ENCODE results near the gene STX1A.
A peak's percentile ranks its signal among the peaks of the same experiment; 100 is the strongest.

Gene STX1A

DNA sequence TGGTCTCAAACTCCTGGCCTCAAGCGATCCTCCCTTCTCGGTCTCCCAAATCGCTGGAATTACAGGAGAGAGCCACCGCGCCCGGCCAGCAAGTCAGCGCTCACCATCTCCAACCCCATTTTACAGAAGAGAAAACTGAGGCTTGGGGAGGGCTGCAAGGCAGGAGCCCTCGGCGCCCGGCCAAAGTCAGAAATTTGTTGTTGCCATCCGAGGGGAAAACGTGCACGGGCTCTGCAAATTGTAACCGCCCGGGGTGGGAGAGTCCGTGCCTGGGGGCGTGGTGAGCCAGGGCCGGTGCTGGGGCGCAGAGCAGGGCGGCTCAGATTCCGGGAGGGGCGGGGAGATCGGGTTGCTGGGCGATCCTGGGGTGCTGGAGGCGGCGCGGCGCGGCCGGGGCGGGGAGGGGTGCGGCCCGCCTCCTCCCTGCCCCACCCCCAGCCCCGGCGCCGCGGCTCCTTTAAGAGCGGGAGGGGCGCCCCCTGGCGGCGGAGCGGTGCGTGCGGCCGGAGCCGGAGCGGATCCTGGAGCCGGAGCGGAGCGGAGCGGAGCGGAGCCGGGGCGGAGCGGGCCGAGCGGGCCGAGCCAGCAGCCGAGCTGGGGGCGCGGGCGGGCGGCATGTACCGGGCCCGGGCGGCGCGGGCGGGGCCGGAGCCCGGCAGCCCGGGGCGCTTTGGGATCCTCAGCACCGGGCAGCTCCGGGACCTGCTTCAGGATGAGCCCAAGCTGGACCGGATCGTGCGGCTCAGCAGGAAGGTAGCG lies 51.9 kb downstream of the STX1A start, which contains the start of gene VPS37D (continued):
- TF ChIP-seq, protein P1, sequence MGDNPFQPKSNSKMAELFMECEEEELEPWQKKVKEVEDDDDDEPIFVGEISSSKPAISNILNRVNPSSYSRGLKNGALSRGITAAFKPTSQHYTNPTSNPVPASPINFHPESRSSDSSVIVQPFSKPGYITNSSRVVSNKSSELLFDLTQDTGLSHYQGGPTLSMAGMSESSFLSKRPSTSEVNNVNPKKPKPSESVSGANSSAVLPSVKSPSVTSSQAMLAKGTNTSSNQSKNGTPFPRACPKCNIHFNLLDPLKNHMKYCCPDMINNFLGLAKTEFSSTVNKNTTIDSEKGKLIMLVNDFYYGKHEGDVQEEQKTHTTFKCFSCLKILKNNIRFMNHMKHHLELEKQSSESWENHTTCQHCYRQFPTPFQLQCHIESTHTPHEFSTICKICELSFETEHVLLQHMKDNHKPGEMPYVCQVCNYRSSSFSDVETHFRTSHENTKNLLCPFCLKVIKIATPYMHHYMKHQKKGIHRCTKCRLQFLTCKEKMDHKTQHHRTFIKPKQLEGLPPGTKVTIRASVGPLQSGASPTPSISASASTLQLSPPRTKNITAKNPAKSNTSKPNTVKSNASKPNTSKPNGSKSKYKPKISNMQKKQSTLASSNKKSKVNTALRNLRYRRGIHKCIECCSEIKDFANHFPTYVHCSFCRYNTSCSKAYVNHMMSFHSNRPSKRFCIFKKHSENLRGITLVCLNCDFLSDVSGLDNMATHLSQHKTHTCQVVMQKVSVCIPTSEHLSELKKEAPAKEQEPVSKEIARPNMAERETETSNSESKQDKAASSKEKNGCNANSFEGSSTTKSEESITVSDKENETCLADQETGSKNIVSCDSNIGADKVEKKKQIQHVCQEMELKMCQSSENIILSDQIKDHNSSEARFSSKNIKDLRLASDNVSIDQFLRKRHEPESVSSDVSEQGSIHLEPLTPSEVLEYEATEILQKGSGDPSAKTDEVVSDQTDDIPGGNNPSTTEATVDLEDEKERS (tag by site-specific recombination; IDR thresholded peaks at IDR 0.05), result no peak
- no peak for TF ChIP-seq BCL11B (tag by site-specific recombination; IDR thresholded peaks at IDR 0.05; ENCODE audit: low read depth)
- TF ChIP-seq ZNF600 (tag by site-specific recombination; IDR thresholded peaks at IDR 0.05), result no peak
- peak; percentile 81 for TF ChIP-seq KLF9 (tag by site-specific recombination; IDR thresholded peaks at IDR 0.05; ENCODE audit: low read depth)
- no peak for TF ChIP-seq PBX3 (CRISPR knock-in tag; IDR thresholded peaks at IDR 0.05)
- TF ChIP-seq ZNF10 (tag by site-specific recombination; IDR thresholded peaks at IDR 0.05), result 0 out of 2 replicates have a peak, but pooled peaks have one; percentile 15
- TF ChIP-seq, protein P2, sequence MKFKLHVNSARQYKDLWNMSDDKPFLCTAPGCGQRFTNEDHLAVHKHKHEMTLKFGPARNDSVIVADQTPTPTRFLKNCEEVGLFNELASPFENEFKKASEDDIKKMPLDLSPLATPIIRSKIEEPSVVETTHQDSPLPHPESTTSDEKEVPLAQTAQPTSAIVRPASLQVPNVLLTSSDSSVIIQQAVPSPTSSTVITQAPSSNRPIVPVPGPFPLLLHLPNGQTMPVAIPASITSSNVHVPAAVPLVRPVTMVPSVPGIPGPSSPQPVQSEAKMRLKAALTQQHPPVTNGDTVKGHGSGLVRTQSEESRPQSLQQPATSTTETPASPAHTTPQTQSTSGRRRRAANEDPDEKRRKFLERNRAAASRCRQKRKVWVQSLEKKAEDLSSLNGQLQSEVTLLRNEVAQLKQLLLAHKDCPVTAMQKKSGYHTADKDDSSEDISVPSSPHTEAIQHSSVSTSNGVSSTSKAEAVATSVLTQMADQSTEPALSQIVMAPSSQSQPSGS (tag by site-specific recombination; IDR thresholded peaks at IDR 0.05; ENCODE audit: low read depth), result no peak
- TF ChIP-seq ZNF37A (tag by site-specific recombination; IDR thresholded peaks at IDR 0.05), result no peak
- TF ChIP-seq ZNF501 (tag by site-specific recombination; IDR thresholded peaks at IDR 0.05), result no peak
- TF ChIP-seq, protein P3, sequence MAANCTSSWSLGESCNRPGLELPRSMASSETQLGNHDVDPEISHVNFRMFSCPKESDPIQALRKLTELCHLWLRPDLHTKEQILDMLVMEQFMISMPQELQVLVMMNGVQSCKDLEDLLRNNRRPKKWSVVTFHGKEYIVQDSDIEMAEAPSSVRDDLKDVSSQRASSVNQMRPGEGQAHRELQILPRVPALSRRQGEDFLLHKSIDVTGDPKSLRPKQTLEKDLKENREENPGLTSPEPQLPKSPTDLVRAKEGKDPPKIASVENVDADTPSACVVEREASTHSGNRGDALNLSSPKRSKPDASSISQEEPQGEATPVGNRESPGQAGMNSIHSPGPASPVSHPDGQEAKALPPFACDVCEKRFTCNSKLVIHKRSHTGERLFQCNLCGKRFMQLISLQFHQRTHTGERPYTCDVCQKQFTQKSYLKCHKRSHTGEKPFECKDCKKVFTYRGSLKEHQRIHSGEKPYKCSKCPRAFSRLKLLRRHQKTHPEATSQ (tag by site-specific recombination; IDR thresholded peaks at IDR 0.05), result no peak
- TF ChIP-seq SP2 (tag by site-specific recombination; IDR thresholded peaks at IDR 0.05), result peak; percentile 55
- TF ChIP-seq ZNF514 (tag by site-specific recombination; IDR thresholded peaks at IDR 0.05), result no peak
- no peak for TF ChIP-seq ZNF624 (tag by site-specific recombination; IDR thresholded peaks at IDR 0.05)
- TF ChIP-seq GFI1B (tag by site-specific recombination; IDR thresholded peaks at IDR 0.05), result no peak
- TF ChIP-seq BCL11A (tag by site-specific recombination; IDR thresholded peaks at IDR 0.05; ENCODE audit: low read depth), result no peak
- TF ChIP-seq ZNF510 (tag by site-specific recombination; IDR thresholded peaks at IDR 0.05; ENCODE audit: insufficient replicate concordance), result no peak
- TF ChIP-seq RBAK (tag by site-specific recombination; IDR thresholded peaks at IDR 0.05), result no peak
- no peak for TF ChIP-seq ZBTB21 (tag by site-specific recombination; IDR thresholded peaks at IDR 0.05)
- peak; percentile 21; the same call in 1 of the 2 replicates for TF ChIP-seq EGR2 (tag by site-specific recombination; IDR thresholded peaks at IDR 0.05; ENCODE audit: low read depth)
- no peak for TF ChIP-seq MEIS1 (CRISPR knock-in tag; IDR thresholded peaks at IDR 0.05; ENCODE audit: borderline replicate concordance)
- no peak for TF ChIP-seq ZNF626 (tag by site-specific recombination; IDR thresholded peaks at IDR 0.05)
- no peak for TF ChIP-seq ZNF394 (tag by site-specific recombination; IDR thresholded peaks at IDR 0.05; ENCODE audit: borderline replicate concordance)
- no peak for TF ChIP-seq ZBTB49 (tag by site-specific recombination; IDR thresholded peaks at IDR 0.05; ENCODE audit: low read depth)
- TF ChIP-seq ZNF639 (tag by site-specific recombination; IDR thresholded peaks at IDR 0.05), result no peak; the same call in 1 of the 2 replicates
- TF ChIP-seq ZNF747 (tag by site-specific recombination; IDR thresholded peaks at IDR 0.05), result no peak
- TF ChIP-seq, protein P4, sequence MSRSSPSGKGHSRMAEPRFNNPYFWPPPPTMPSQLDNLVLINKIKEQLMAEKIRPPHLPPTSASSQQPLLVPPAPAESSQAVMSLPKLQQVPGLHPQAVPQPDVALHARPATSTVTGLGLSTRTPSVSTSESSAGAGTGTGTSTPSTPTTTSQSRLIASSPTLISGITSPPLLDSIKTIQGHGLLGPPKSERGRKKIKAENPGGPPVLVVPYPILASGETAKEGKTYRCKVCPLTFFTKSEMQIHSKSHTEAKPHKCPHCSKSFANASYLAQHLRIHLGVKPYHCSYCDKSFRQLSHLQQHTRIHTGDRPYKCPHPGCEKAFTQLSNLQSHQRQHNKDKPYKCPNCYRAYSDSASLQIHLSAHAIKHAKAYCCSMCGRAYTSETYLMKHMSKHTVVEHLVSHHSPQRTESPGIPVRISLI (tag by site-specific recombination; IDR thresholded peaks at IDR 0.05), result no peak
- TF ChIP-seq ZFP37 (tag by site-specific recombination; IDR thresholded peaks at IDR 0.05), result no peak

All from HEK293 (cell line).